CD4-positive, alpha-beta T cell treated with Interleukin-2 at 100 ng/mL for 4 hours (primary cell): ENCODE results near the gene ESRRB.

Source experiments
- DNase-seq: peaks from one replicate; pipeline ENCODE4 v3.0.0-alpha.2; 2020; ENCODE audit warnings: low spot score

Gene ESRRB

GRCh38 chr14:76375947-76376404, at the start of gene ESRRB:
Gene ESRRB (plus strand): TSS chr14:76376137. CDS start chr14:76376402, 265 bp downstream.
- no peak for DNase-seq

DNA sequence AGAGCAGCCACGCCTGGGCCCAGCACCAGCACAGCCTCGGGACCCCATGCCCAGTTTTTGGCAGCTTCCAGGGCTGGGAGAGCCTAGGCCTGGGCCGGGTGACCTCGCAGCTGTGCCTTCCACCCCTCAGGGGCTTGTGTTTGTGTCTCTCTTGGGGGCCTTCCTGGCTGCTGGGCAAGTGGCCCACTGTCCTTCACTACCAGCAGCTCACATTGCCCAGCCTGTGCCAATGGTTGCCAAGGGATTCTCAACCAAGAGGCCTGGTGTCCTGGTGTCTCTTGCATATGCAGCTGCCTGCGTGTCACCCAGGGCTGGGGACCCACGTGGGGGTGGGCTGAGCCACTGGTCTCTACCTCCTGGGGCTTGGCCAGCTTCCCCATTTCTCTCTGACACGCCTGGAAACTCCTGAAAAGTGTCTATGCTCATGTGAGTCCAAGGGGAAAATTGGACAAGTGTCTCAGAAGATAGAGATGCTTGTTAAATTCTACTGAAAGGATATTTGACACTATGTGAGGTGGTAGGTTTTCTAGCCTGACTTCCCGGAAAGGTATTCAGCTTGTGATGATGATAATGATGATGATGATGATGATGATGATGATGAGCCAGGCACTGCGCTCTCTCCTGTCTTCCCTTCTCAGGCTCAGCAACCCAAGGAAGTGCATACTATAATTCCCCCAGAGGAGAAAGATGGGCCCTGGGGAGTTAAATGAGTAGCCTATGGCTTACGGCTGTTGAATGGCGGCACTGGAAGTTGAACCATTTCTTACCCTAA, 48.8 kb upstream of the ESRRB start:
- DNase-seq, result no peak

DNA sequence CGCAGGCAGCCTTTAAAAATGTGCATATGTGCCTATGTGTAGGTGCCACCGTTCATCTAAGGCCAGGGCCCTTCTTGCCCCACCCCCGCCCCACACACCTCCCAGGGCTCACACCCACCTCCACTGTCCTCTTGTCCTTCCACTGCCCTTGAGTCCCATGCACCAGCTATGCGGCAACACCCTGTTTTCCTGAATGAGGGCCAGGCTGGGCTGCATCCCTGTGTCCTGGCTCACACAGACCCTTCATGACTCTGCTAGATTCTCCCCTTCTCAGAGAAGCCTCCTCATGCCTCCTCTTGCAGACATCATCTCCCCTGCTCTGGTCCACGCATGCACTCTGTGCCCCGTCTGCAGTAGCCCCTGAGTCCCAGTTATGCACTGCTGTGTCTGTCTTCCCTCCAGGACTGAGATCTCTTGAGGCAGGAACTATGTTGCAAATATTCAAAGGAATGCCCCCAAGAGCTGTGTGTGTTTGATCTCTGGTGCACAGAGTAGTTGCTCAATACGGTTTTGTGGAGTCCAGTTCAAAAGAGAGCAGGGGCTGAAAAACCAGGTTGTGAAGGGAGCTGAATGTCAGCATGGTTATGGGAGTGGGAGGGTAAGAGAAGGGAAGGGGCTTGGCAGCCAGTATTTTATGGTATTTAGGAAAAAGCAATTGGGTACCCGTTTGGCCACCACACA, 47.3 kb upstream of the ESRRB start:
- no peak for DNase-seq

GRCh38 chr14:76329154-76329928, 46.6 kb upstream of the ESRRB start:
- no peak for DNase-seq

DNA sequence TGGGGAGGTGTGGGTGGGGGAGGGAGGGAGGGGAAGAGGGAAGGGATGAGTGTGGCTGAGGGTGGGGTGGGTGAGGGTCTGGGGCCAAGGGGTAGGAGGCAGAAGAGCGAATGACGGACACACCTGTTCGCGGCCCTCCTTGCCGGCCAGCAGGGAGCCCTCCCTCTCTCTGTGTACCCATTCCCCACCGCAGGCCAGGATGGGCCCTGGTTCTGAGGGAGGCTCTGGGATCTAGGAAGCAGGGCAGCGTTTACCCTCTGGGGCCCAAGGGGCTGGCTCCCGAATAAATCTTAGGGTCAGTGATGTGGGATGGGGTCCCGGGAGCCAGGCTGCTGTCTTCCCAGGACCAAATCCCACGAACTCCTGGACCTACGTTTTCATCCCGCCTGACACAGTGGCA, 46.0 kb upstream of the ESRRB start:
- no peak for DNase-seq

DNA sequence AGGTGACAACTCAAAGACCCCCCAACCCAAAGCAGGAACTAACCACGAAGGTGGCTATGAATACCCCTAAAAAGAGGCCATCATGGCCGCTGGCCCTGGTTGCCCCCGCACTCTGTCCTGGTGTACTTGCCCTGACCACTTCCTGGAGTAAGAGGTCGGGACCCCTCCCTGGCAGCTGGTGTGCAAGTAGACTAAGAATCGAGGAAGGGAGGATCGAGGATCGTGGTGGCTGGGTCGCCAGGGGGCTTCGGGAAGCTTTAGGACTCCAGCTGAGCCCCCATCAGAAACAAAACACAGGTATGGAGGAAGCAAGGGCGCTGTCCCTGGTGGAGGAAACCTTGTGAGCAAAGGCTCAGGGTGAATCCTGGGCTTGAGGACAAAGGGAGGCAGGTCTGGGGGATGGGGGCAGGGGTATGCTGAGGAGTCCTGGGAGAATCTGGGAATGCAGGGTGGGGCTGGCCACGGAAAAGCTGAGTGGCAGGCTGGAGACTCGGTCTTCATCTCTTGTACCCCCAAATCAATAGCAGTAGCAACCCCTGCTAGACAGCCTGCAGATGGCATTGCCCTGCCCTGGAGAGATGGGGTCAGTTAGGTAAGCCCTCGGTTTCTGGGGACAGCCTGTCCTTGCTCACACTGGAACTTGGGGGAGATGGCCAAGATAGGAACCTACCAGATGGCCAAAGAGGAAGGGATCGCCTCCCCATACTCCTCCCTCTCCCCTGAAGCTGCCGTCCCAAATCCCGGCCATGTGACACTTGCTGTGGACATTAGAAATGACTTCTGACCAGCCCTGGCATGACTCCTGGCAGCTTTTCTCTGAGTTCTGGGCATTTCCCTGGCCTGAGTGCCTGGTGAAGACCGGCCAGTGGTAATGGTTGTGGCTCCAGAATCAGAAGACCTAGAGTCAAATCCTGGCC, 45.3 kb upstream of the ESRRB start:
- DNase-seq, result no peak

DNA sequence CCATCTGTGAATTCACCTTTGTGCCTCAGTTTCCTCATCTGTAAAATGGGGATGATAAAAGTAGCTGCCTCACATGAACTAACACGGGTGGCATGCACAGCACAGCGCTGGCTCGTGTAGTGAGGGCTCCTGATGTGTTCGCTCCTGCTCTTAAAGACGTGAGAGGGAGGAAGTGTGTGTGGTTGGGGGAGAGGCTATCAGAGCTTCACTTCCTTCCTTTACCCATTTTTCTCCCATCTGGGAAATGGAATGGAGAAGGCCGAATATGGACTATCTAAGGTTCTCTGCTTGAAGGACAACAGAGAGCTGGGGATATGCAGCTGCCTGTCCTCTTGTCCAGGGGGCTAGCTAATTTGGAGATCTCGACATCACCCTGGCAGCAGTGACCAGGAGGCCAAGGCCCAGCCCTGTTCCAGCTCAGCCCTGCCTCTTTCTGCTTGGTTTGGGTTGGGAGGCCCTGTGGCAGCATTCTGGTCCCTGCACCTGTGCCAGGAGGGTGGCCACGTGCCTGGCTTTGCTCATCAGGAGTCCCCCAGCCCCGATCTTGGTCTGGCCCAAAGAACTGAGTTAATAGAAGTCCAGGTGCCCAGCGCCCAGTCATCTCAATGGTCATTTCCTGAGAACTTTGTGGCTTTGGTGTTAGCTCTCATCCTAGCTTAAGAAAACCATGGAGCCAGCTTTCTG, 44.5 kb upstream of the ESRRB start:
- DNase-seq, result no peak

DNA sequence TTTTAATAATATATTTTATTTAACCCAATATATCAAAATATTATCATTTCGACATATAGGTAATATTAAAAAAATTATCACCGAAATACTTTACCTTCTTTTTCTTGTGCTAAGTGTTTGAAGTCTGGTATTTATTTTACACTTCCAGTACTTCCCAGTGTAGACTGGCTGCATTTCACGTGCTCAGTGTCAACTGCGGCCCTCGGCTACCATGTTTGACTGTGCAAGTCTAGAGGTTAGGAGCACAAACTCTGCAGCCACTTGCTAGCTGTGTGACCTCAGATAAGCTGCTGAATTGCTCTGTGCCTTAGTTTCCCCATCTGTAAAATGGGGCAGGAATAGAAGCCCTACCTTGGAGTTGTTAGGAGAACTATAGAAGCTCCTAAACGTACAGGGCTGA, 42.3 kb upstream of the ESRRB start:
- no peak for DNase-seq

DNA sequence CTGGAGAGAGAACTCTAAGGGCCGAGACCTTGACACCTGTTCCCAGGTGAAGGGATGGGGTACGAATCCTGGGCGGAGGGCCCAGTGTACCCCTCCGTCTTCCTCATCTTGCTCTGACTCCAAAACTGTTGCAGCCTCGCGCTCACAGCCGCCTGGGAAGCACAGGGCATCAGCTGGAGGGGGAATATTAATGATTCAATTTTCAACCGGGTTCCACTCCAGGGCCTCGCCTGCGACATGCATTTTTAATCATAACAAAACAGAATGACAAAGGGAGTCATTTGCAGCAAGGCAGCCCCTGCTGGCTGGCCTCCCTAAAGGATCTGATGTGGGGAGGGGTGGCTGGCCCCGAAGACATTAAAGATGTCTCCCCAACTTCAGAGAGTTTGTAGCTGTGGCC, 41.6 kb upstream of the ESRRB start:
- no peak for DNase-seq

- DNase-seq, result no peak
Measured at GRCh38 chr14:76336876-76337275, 39.1 kb upstream of the ESRRB start.

GRCh38 chr14:76337635-76338545, 38.0 kb upstream of the ESRRB start:
- no peak for DNase-seq

- DNase-seq, result no peak
Measured at GRCh38 chr14:76339728-76340615, 36.0 kb upstream of the ESRRB start.

DNA sequence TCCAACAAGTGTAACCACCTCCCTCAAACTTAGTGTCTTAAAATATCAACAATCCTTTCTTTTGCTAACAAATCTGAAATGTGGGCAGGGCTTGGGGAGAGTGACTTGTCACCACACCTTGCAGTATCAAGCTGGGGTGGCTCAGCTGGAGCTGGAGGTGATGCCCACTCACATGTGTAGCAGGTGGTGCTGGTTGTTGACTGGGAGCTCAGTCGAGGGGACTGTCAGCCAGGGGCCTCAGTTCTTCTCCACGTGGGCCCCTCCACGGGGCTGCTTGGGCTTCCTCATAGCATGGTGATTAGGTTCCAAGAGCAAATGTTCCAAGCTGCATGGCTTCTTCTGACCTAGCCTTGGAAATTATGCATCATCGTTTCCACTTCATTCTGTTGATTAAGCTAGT, 32.6 kb upstream of the ESRRB start:
- no peak for DNase-seq

DNA sequence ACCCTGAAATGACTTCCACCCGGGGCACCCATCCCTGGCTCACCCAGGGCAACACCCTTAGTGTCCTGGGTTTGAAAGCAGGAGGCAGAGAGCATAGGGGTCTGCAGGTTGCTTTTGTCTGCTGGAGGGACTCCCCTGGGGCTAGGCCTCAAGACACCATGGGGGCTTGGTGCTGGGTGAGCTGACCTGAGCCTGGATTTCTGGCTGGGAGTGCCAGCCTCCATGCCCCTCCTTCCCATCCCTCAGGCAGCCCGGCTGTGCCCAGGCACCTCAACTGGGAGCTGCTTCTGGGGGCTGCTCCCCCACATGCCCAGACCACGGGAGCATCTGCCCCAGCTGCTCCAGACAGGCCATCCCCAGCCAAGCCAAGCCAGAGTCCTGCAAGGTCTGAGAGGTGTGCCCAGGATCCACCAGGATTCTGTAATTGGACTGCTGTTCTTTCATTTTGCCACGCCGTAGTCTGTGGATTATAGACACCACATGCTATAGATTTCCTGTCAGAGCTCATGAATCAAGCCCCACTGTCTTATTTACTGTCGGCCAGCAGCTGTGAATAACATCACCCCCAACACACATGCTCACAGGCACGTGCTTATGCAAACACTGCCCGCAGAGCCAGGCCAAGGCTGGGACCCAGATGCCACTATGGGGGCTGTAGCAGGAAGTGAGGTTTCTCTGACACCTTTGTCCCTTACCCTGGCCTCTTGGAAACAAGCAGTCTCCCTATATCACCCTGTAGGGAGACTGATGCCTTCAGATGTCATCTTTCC, 29.4 kb upstream of the ESRRB start:
- DNase-seq, result no peak

DNA sequence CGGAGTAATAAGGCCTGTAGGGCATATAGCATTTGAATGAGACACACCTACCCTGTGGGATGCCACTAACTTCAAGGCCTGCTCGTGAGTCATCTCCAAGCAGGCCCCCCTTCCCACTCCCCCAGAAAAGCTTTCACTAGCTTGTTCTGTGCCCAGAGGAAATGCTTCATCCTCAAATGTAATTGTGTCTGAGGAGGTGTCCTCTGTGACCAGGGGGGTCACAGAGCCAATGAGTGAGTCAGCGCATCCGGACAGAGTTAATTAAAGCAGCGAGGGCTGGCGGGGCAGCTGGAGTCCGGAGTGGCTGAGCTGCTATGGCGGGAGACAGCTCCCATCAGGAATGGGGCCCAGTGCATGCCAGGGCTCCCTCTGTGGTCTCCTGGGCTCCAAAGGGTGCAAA, 27.0 kb upstream of the ESRRB start:
- DNase-seq, result no peak

GRCh38 chr14:76349993-76350392, 25.9 kb upstream of the ESRRB start:
- DNase-seq, result no peak

GRCh38 chr14:76350671-76351070, 25.3 kb upstream of the ESRRB start:
- DNase-seq, result no peak

GRCh38 chr14:76351941-76352340, 24.0 kb upstream of the ESRRB start:
- DNase-seq, result no peak
